Mesenchymal stem cell (in vitro differentiated cells and primary cell): Measurements from ENCODE around the gene ZC3H7A.

Source experiments
- DNase-seq: peaks from one replicate; pipeline ENCODE4 v3.0.0-alpha.2; 2013
- H2AFZ ChIP-seq: one replicate; pipeline ENCODE4 v1.6.1; 2013; ENCODE audit warnings: low read depth, mild to moderate bottlenecking, control low read depth, inconsistent platforms, low read length, moderate library complexity
- H2AK5ac ChIP-seq: 2 replicates; pipeline ENCODE4 v1.6.1; 2013; ENCODE audit warnings: low read length, moderate library complexity, mild to moderate bottlenecking, inconsistent platforms; ENCODE audit not compliant: severe bottlenecking
- H2BK120ac ChIP-seq: one replicate; pipeline ENCODE4 v1.6.1; 2013; ENCODE audit warnings: low read depth, mild to moderate bottlenecking, inconsistent platforms, low read length, moderate library complexity
- H2BK12ac ChIP-seq, 2 experiments: one replicate each; pipeline ENCODE4 v1.6.1; 2013; ENCODE audit warnings: inconsistent platforms in 2 of 2, low read length in 2 of 2, mild to moderate bottlenecking in 2 of 2, moderate library complexity in 2 of 2, control low read depth in 1 of 2
- H2BK15ac ChIP-seq: one replicate; pipeline ENCODE4 v1.6.1; 2013; ENCODE audit warnings: mild to moderate bottlenecking, low read depth, inconsistent platforms; ENCODE audit not compliant: poor library complexity, severe bottlenecking
- H2BK5ac ChIP-seq: 2 replicates; pipeline ENCODE4 v1.6.1; 2013; ENCODE audit warnings: low read depth, mild to moderate bottlenecking, low read length, control low read depth, inconsistent platforms; ENCODE audit not compliant: poor library complexity, severe bottlenecking
- H3K14ac ChIP-seq, 2 experiments: one replicate each; pipeline ENCODE4 v1.6.1; 2013; ENCODE audit warnings: inconsistent platforms in 2 of 2, low read length in 2 of 2, control low read depth in 1 of 2, mild to moderate bottlenecking in 1 of 2, moderate library complexity in 1 of 2
- H3K18ac ChIP-seq, 2 experiments: one replicate each; pipeline ENCODE4 v1.6.1; 2013; ENCODE audit warnings: inconsistent platforms in 2 of 2, low read length in 2 of 2, control low read depth in 1 of 2, low read depth in 1 of 2, mild to moderate bottlenecking in 1 of 2
- H3K23ac ChIP-seq, 2 experiments: one replicate each; pipeline ENCODE4 v1.6.1; 2013; ENCODE audit warnings: inconsistent platforms in 2 of 2, low read length in 2 of 2, mild to moderate bottlenecking in 2 of 2, moderate library complexity in 2 of 2, control low read depth in 1 of 2
- H3K27ac ChIP-seq: 2 replicates; pipeline ENCODE4 v1.5.1; 2013; ENCODE audit warnings: mild to moderate bottlenecking, moderate library complexity, low read length, control low read depth, inconsistent platforms; ENCODE audit not compliant: poor library complexity, severe bottlenecking
- H3K27me3 ChIP-seq, 2 experiments: 2 replicates each; pipeline versions ENCODE4 v1.6.1 to v1.7.0; 2013; ENCODE audit warnings: low read length in 2 of 2, mild to moderate bottlenecking in 2 of 2, moderate library complexity in 2 of 2, control low read depth in 1 of 2, inconsistent platforms in 1 of 2; ENCODE audit not compliant: control insufficient read depth in 1 of 2, insufficient read depth in 1 of 2
- H3K36me3 ChIP-seq, 2 experiments: 2 replicates each; pipeline versions ENCODE4 v1.6.1 to v1.7.0; 2013; ENCODE audit warnings: low read length in 2 of 2, control low read depth in 1 of 2, inconsistent platforms in 1 of 2, low read depth in 1 of 2, mild to moderate bottlenecking in 1 of 2; ENCODE audit not compliant: insufficient read depth in 2 of 2, control insufficient read depth in 1 of 2
- H3K4ac ChIP-seq, 2 experiments: one replicate each; pipeline ENCODE4 v1.6.1; 2013; ENCODE audit warnings: inconsistent platforms in 2 of 2, low read length in 2 of 2, mild to moderate bottlenecking in 2 of 2, moderate library complexity in 2 of 2, control low read depth in 1 of 2, low read depth in 1 of 2
- H3K4me1 ChIP-seq: 2 replicates; pipeline ENCODE4 v1.6.1; 2013; ENCODE audit warnings: low read depth, low read length, control low read depth; ENCODE audit not compliant: control insufficient read depth, insufficient read depth
- H3K4me2 ChIP-seq: 2 replicates; pipeline ENCODE4 v1.6.1; 2013; ENCODE audit warnings: low read length, mild to moderate bottlenecking, inconsistent platforms; ENCODE audit not compliant: poor library complexity, severe bottlenecking
- H3K4me3 ChIP-seq, 2 experiments: 2 replicates each; pipeline versions ENCODE4 v1.5.1 to v1.7.0; 2013; ENCODE audit warnings: low read length in 2 of 2, mild to moderate bottlenecking in 2 of 2, control low read depth in 1 of 2, low read depth in 1 of 2; ENCODE audit not compliant: insufficient read depth in 1 of 2
- H3K79me1 ChIP-seq: replicated peaks from 2 replicates; pipeline ENCODE4 v1.6.1; 2013; ENCODE audit warnings: mild to moderate bottlenecking, control low read depth, low read length, inconsistent platforms; ENCODE audit not compliant: poor library complexity, severe bottlenecking
- H3K9ac ChIP-seq: 2 replicates; pipeline ENCODE4 v1.7.0; 2013; ENCODE audit warnings: mild to moderate bottlenecking, low read length, moderate library complexity
- H3K9me3 ChIP-seq: 2 replicates; pipeline ENCODE4 v1.7.0; 2013; ENCODE audit warnings: mild to moderate bottlenecking, low read length; ENCODE audit not compliant: control insufficient read depth
- H4K8ac ChIP-seq: one replicate; pipeline ENCODE4 v1.6.1; 2013; ENCODE audit warnings: inconsistent platforms, mild to moderate bottlenecking, low read length, moderate library complexity
- H4K91ac ChIP-seq: one replicate; pipeline ENCODE4 v1.6.1; 2013; ENCODE audit warnings: mild to moderate bottlenecking, low read length, inconsistent platforms
- WGBS: methylation state at CpG from one replicate; pipeline ENCODE4 v1.1.7; 2013; ENCODE audit warnings: mixed read lengths; 5-methylcytosine and 5-hydroxymethylcytosine counted together

ZC3H7A gene

DNA sequence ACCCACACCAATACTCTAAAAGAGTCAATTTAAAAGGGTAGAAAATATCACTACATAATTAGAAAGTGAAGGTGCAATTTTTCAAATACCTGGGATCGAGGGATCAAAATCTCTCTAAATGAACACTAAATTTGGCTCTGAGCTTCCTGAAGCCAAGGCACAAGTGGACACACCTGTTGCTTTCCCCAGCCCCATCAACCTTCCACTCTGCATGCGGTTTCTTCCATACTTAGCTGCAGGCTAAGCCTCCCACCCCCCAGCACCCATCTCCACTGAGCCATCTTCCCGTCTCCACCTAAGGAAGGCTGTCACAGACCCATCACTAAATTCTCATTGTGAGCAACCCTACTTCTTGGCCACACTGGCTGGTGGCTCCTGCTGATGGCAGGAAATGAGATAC lies 84.9 kb downstream of the ZC3H7A start:
- Histone ChIP-seq H2AFZ (no peak overlapping the region), H4K91ac (no peak overlapping the region), H3K4ac (no peak overlapping the region), H3K18ac (no peak overlapping the region), H4K8ac (no peak overlapping the region), H3K79me1 (peaks cover 16% of the 10 kb centered on the region), H3K4me2 (no peak overlapping the region), H2BK12ac (no peak overlapping the region), H2BK15ac (no peak overlapping the region), H3K9me3 (no peaks in the 10 kb centered on the region), H3K14ac (no peak overlapping the region), H3K36me3 (peaks cover 11 to 52% of the 10 kb centered on the region in 2 experiments), H3K9ac (no peak overlapping the region), H2BK120ac (no peak overlapping the region), H3K4me1 (peaks cover 6% of the 10 kb centered on the region), H2BK5ac (no peak overlapping the region), H3K27me3 (no peaks in the 10 kb centered on the region), H3K4me3 (no peak overlapping the region), H2AK5ac (no peak overlapping the region), H3K27ac (no peak overlapping the region), H3K23ac (no peak overlapping the region)
- 98% methylated on average over 3 of the region's 3 CpGs for whole genome bisulfite sequencing
- no peak for DNase-seq

DNA sequence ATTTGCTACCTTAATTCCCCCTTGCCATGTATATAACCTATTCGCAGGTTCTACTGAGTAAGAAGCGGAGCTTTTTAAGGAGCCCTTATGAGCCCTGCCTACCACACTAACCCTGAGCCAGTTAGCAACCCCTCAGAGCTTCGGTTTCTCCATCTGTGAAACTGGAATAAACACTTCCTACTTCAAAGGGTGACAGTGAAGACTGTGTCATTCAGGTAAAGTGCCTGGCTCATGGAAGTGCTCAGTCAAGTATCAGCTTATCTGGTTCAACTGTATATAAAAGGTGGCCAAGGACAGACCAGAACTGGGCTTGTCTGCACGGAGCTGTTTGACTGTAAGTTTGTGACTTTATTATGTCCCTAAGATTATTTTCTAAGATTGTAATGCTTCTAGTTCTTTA lies 85.4 kb downstream of the ZC3H7A start:
- Histone ChIP-seq H2AFZ (no peak overlapping the region), H3K4me3 (no peak overlapping the region), H3K27ac (no peak overlapping the region), H3K79me1 (peaks cover 16% of the 10 kb centered on the region), H3K4me2 (no peak overlapping the region), H2BK120ac (no peak overlapping the region), H3K27me3 (no peaks in the 10 kb centered on the region), H3K9ac (no peak overlapping the region), H3K4ac (no peak overlapping the region), H3K4me1 (peaks cover 5% of the 10 kb centered on the region), H3K36me3 (peaks cover 11 to 52% of the 10 kb centered on the region in 2 experiments), H3K23ac (no peak overlapping the region), H3K14ac (no peak overlapping the region), H4K91ac (no peak overlapping the region), H2BK12ac (no peak overlapping the region), H2AK5ac (no peak overlapping the region), H3K9me3 (no peaks in the 10 kb centered on the region), H3K18ac (no peak overlapping the region), H4K8ac (no peak overlapping the region), H2BK5ac (no peak overlapping the region), H2BK15ac (no peak overlapping the region)
- 98% methylated on average over 2 of the region's 4 CpGs for WGBS
- DNase-seq, result no peak

DNA sequence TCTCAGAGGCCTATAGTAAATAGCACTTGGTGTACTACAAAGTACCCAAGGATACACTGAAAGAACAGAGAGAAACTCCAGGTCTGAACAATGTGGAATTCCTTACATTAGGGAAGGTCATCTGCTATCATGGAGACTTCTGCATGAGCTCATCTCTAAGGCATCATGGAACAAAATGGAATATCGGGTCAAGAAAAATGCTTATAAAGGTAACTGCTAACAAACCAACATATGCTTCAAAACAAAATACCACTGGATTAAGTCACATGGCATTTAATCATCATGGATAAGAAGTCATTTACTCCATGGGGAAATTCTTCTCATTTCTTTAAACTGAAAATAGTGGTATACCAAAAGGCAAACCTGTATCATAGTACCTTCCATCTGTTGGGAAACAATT lies 88.6 kb downstream of the ZC3H7A start:
- Histone ChIP-seq H2BK5ac (no peak overlapping the region), H3K4me1 (peaks cover 5% of the 10 kb centered on the region), H4K91ac (no peak overlapping the region), H3K27me3 (no peaks in the 10 kb centered on the region), H3K9me3 (no peaks in the 10 kb centered on the region), H3K4ac (no peak overlapping the region), H3K4me2 (no peak overlapping the region), H3K18ac (no peak overlapping the region), H2BK12ac (no peak overlapping the region), H2AK5ac (no peak overlapping the region), H2BK120ac (no peak overlapping the region), H3K23ac (no peak overlapping the region), H4K8ac (no peak overlapping the region), H2AFZ (no peak overlapping the region), H3K36me3 (peaks cover 11 to 36% of the 10 kb centered on the region in 2 experiments), H2BK15ac (no peak overlapping the region), H3K14ac (no peak overlapping the region), H3K27ac (peak overlapping the region; percentile 19), H3K9ac (peak overlapping the region; percentile 15), H3K79me1 (peaks cover 11% of the 10 kb centered on the region), H3K4me3 (no peak overlapping the region)
- 100% methylated on average over 1 of the region's 1 CpG for WGBS
- DNase-seq, result no peak

DNA sequence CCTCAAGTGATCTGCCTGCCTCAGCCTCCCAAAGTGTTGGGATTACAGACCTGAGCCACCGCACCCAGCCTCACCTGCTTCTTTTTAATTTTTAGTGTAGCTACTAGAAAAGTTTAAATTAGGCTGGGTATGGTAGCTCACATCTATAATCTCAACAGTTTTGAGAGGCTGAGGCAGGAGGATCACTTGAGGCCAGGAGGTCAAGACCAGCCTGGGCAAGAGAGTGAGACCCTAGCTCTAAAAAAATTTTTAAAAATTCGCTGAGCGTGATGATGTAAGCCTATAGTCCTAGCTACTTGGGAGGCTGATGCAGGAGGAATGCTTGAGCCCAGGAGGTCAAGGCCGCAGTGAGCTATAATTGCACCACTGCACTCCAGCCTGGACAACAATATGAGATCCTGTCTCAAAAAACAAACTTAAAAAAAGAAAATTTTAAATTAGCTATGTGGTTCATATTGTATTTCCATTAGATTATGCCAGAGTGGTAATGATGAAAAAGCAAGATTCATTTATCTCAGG lies 89.3 kb downstream of the ZC3H7A start:
- WGBS, result 93% methylated on average over 2 of the region's 4 CpGs
- H2AFZ ChIP-seq, result no peak overlapping the region

More for the DNA sequence above, 89.3 kb downstream of the ZC3H7A start:
- Histone ChIP-seq H3K9ac (no peak overlapping the region), H2BK120ac (no peak overlapping the region), H2BK5ac (no peak overlapping the region), H3K18ac (no peak overlapping the region), H3K36me3 (peaks cover 11 to 40% of the 10 kb centered on the region in 2 experiments), H3K27me3 (no peaks in the 10 kb centered on the region), H3K4ac (no peak overlapping the region), H2BK12ac (no peak overlapping the region), H3K4me2 (no peak overlapping the region), H3K4me3 (no peak overlapping the region), H2AK5ac (no peak overlapping the region), H3K79me1 (peaks cover 11% of the 10 kb centered on the region), H3K23ac (no peak overlapping the region), H3K4me1 (peaks cover 5% of the 10 kb centered on the region), H4K91ac (no peak overlapping the region), H3K27ac (no peak overlapping the region), H3K14ac (no peak overlapping the region), H3K9me3 (no peaks in the 10 kb centered on the region), H2BK15ac (no peak overlapping the region), H4K8ac (no peak overlapping the region)
- no peak for DNase-seq
